H54 (cell line): ENCODE measurements around the gene AADAC.
A peak's percentile ranks its signal among the peaks of the same experiment; 100 is the strongest.

Experiments used
- DNase-seq: peaks from one replicate; pipeline ENCODE4 v3.0.0; 2011; ENCODE audit warnings: low spot score, mixed read lengths; ENCODE audit not compliant: insufficient read length
- FAIRE-seq: peaks from 3 replicates; lab custom pipeline; 2011; peaks lifted over from hg19 to GRCh38; lab: Jason Lieb, UNC
- POLR2A ChIP-seq: IDR thresholded peaks from 2 replicates; pipeline ENCODE4 v1.6.1; 2011; ENCODE audit warnings: low read depth, mild to moderate bottlenecking, low read length

The AADAC gene

GRCh38 chr3:151875759-151876158 lies 61.8 kb downstream of the AADAC start:
- DNase-seq (no peak), FAIRE-seq (peak; percentile 80)
- no peak for TF ChIP-seq POLR2A

GRCh38 chr3:151877269-151877668 lies 63.4 kb downstream of the AADAC start:
- DNase-seq (no peak), FAIRE-seq (peak; percentile 11)
- TF ChIP-seq POLR2A = no peak
